CD4-positive, alpha-beta memory T cell (primary cell): ENCODE results near the gene ANKRD36B. TPM values are rescaled to one million over a fixed set of nuclear protein-coding genes. Genes with fewer than 3 reads are reported as not detected.
"Not testable (repeated sequence)": the region's sequence is repeated elsewhere in the genome, so short reads cannot be mapped to it uniquely, and the experiment has no call there.

Source experiments
- CTCF ChIA-PET: fragments of 350-600 bp; sonication (Branson Sonifier 250); formaldehyde crosslinking; loops from one replicate; lab custom pipeline; 2021; ENCODE audit warnings: inconsistent platforms; ENCODE audit not compliant: partially characterized antibody; lab: Charles Lee
- POLR2A ChIA-PET: fragments of 350-600 bp; sonication (Branson Sonifier 250); formaldehyde crosslinking; loops from one replicate; lab custom pipeline; 2021; ENCODE audit not compliant: partially characterized antibody; lab: Charles Lee
- DNase-seq, 5 donors: peaks; one replicate each; pipeline versions ENCODE4 v3.0.0 to v3.0.0-alpha.2; 2020 to 2022; ENCODE audit warnings: mixed read lengths in 1 of 5
- H3K27ac ChIP-seq: one replicate; pipeline ENCODE4 v1.7.0; 2013; ENCODE audit warnings: low read depth, low read length
- H3K27me3 ChIP-seq: 2 replicates; pipeline ENCODE4 v1.7.0; 2013; ENCODE audit warnings: mild to moderate bottlenecking, low read length, moderate library complexity; ENCODE audit not compliant: insufficient read depth
- H3K36me3 ChIP-seq: 2 replicates; pipeline ENCODE4 v1.7.0; 2013; ENCODE audit warnings: mild to moderate bottlenecking, low read length, moderate library complexity; ENCODE audit not compliant: insufficient read depth
- H3K4me1 ChIP-seq: 2 replicates; pipeline ENCODE4 v1.7.0; 2013; ENCODE audit warnings: mild to moderate bottlenecking, low read length, moderate library complexity; ENCODE audit not compliant: insufficient read depth
- H3K4me3 ChIP-seq, 2 donors: one replicate each; pipeline ENCODE4 v1.7.0; 2013; ENCODE audit warnings: low read length in 2 of 2, mild to moderate bottlenecking in 1 of 2
- H3K9me3 ChIP-seq, 2 donors: one replicate each; pipeline ENCODE4 v1.7.0; 2013; ENCODE audit warnings: low read length in 2 of 2, control low read depth in 1 of 2; ENCODE audit not compliant: control insufficient read depth in 1 of 2
- H3K27ac Mint-ChIP-seq, 7 donors: one replicate each; pipeline ENCODE4 v1.8.0; 2020 to 2021; ENCODE audit warnings: mixed read lengths in 7 of 7, mild to moderate bottlenecking in 6 of 7, inconsistent platforms in 3 of 7, moderate library complexity in 3 of 7
- H3K27me3 Mint-ChIP-seq, 2 donors: one replicate each; pipeline ENCODE4 v1.8.0; 2020 to 2021; ENCODE audit warnings: mixed read lengths in 2 of 2
- H3K36me3 Mint-ChIP-seq, 2 donors: one replicate each; pipeline ENCODE4 v1.8.0; 2020 to 2021; ENCODE audit warnings: mixed read lengths in 2 of 2, inconsistent platforms in 1 of 2, mild to moderate bottlenecking in 1 of 2
- H3K4me1 Mint-ChIP-seq, 4 donors: one replicate each; pipeline ENCODE4 v1.8.0; 2020 to 2021; ENCODE audit warnings: mixed read lengths in 4 of 4, mild to moderate bottlenecking in 1 of 4
- H3K4me3 Mint-ChIP-seq, 8 donors: one replicate each; pipeline ENCODE4 v1.8.0; 2020 to 2021; ENCODE audit warnings: mixed read lengths in 8 of 8, mild to moderate bottlenecking in 7 of 8, moderate library complexity in 6 of 8, inconsistent platforms in 3 of 8
- H3K9me3 Mint-ChIP-seq, 8 donors: one replicate each; pipeline ENCODE4 v1.8.0; 2020 to 2021; ENCODE audit warnings: mixed read lengths in 8 of 8, mild to moderate bottlenecking in 5 of 8, inconsistent platforms in 3 of 8, moderate library complexity in 1 of 8
- intact Hi-C: fragments of 100-400 bp; cut with micrococcal nuclease; formaldehyde crosslinking; loops from one replicate; pipeline ENCODE4 v1.15.1; 2023
- polyA plus RNA-seq, 2 donors: library from polyadenylated mRNA; unstranded; fragments of 300-500 nt; fragmentation: Illumina TruSeq; gene quantifications; one replicate each; pipeline ENCODE4 v1.2.3, GENCODE V29; 2021
- total RNA-seq, 2 experiments: library from RNA; stranded (reverse); gene quantifications; one replicate each; pipeline ENCODE4 v1.2.3, GENCODE V29; 2021

The ANKRD36B gene
- total and polyA plus RNA-seq, 4 experiments from 2014 or later: 6.4 to 82.0 (median 54.3) TPM

- Histone ChIP-seq H3K27me3 (no peaks in the 10 kb centered on the region), H3K27ac (no peak overlapping the region), H3K4me3 (no peak overlapping the region), H3K36me3 (no peaks in the 10 kb centered on the region), H3K4me1 (no peaks in the 10 kb centered on the region), H3K9me3 (no peaks in the 10 kb centered on the region)
- Mint-ChIP-seq H3K4me3 (no peak overlapping the region), H3K27me3 (no peaks in the 10 kb centered on the region), H3K9me3 (no peaks in the 10 kb centered on the region), H3K27ac (no peak overlapping the region), H3K36me3 (no peaks in the 10 kb centered on the region), H3K4me1 (peaks cover 0 to 3% (median under 1%) of the 10 kb centered on the region in 4 donors)
- CTCF ChIA-PET: no interaction called here
- POLR2A ChIA-PET: no interaction called here
- intact Hi-C loops: no loop called here
- no peak for DNase-seq
Measured at GRCh38 chr2:97617911-97618310, 28.2 kb upstream of the ANKRD36B start.

GRCh38 chr2:97615746-97616145 is 26.1 kb upstream of the ANKRD36B start:
- DNase-seq, CTCF ChIA-PET, H3K9me3 Mint-ChIP-seq, H3K36me3 Mint-ChIP-seq, H3K9me3 ChIP-seq, intact Hi-C loops, H3K36me3 ChIP-seq, H3K4me3 ChIP-seq, H3K4me3 Mint-ChIP-seq, H3K4me1 ChIP-seq, H3K4me1 Mint-ChIP-seq, H3K27ac ChIP-seq, H3K27me3 Mint-ChIP-seq, H3K27me3 ChIP-seq, H3K27ac Mint-ChIP-seq, POLR2A ChIA-PET: not testable (repeated sequence)

GRCh38 chr2:97611895-97612294 is 22.2 kb upstream of the ANKRD36B start:
- CTCF ChIA-PET, POLR2A ChIA-PET, intact Hi-C loops: not testable (repeated sequence)

GRCh38 chr2:97608745-97609144 is 19.1 kb upstream of the ANKRD36B start:
- CTCF ChIA-PET: not testable (repeated sequence)

More at GRCh38 chr2:97611895-97612294, 22.2 kb upstream of the ANKRD36B start:
- not testable (repeated sequence) for H3K27me3 ChIP-seq, H3K36me3 Mint-ChIP-seq, H3K9me3 Mint-ChIP-seq, DNase-seq, H3K4me1 ChIP-seq, H3K4me3 ChIP-seq, H3K27ac Mint-ChIP-seq, H3K36me3 ChIP-seq, H3K4me1 Mint-ChIP-seq, H3K27ac ChIP-seq, H3K9me3 ChIP-seq, H3K27me3 Mint-ChIP-seq, H3K4me3 Mint-ChIP-seq

GRCh38 chr2:97605524-97606339 is 16.1 kb upstream of the ANKRD36B start:
- H3K36me3 Mint-ChIP-seq, H3K9me3 Mint-ChIP-seq, H3K36me3 ChIP-seq, H3K27ac ChIP-seq, H3K27me3 Mint-ChIP-seq, CTCF ChIA-PET, H3K4me3 Mint-ChIP-seq, H3K4me3 ChIP-seq, H3K4me1 Mint-ChIP-seq, DNase-seq, H3K9me3 ChIP-seq, POLR2A ChIA-PET, H3K27ac Mint-ChIP-seq, H3K4me1 ChIP-seq, H3K27me3 ChIP-seq, intact Hi-C loops: not testable (repeated sequence)

More at GRCh38 chr2:97608745-97609144, 19.1 kb upstream of the ANKRD36B start:
- intact Hi-C loops, H3K27ac ChIP-seq, H3K36me3 Mint-ChIP-seq, H3K9me3 Mint-ChIP-seq, DNase-seq, H3K27me3 ChIP-seq, H3K4me1 Mint-ChIP-seq, H3K27ac Mint-ChIP-seq, H3K4me1 ChIP-seq, POLR2A ChIA-PET, H3K9me3 ChIP-seq, H3K27me3 Mint-ChIP-seq, H3K4me3 Mint-ChIP-seq, H3K4me3 ChIP-seq, H3K36me3 ChIP-seq: not testable (repeated sequence)

- H3K9me3 Mint-ChIP-seq, H3K27me3 Mint-ChIP-seq, POLR2A ChIA-PET, intact Hi-C loops, DNase-seq, H3K4me3 ChIP-seq, H3K36me3 ChIP-seq, H3K4me3 Mint-ChIP-seq, H3K27ac ChIP-seq, H3K27ac Mint-ChIP-seq, CTCF ChIA-PET, H3K4me1 ChIP-seq, H3K36me3 Mint-ChIP-seq, H3K9me3 ChIP-seq, H3K4me1 Mint-ChIP-seq, H3K27me3 ChIP-seq: not testable (repeated sequence)
Measured at GRCh38 chr2:97605109-97605508, 15.4 kb upstream of the ANKRD36B start.

- CTCF ChIA-PET: not testable (repeated sequence)
Measured at GRCh38 chr2:97601537-97601936, 11.9 kb upstream of the ANKRD36B start.

More at GRCh38 chr2:97601537-97601936, 11.9 kb upstream of the ANKRD36B start:
- H3K9me3 Mint-ChIP-seq, H3K36me3 Mint-ChIP-seq, H3K4me1 Mint-ChIP-seq, H3K27ac ChIP-seq, H3K9me3 ChIP-seq, H3K4me3 ChIP-seq, POLR2A ChIA-PET, intact Hi-C loops, H3K27me3 ChIP-seq, DNase-seq, H3K36me3 ChIP-seq, H3K27ac Mint-ChIP-seq, H3K4me1 ChIP-seq: not testable (repeated sequence)
- Mint-ChIP-seq H3K27me3 (peaks cover 8 to 17% of the 10 kb centered on the region in 2 donors), H3K4me3 (peak overlapping the region in 1 of 8 donors; percentile 21)
